Activated T-cell treated with anti-CD3 and anti-CD28 coated beads, Interleukin-2, amount 50 U/mL, for 72 hours (primary cell): ENCODE measurements around the gene SLC7A6OS. TPM values are rescaled to one million over a fixed set of nuclear protein-coding genes. Genes with fewer than 3 reads are reported as not detected.

Experiments used
- ATAC-seq, 2 donors: fragments of 150-1000 bp; cut with Tn5 transposase; replicated peaks in 1 of 2; 2 replicates each; pipeline ENCODE4 v1.10.0; 2021; ENCODE audit warnings: moderate library complexity in 2 of 2, mild to moderate bottlenecking in 1 of 2
- DNase-seq, 2 donors: peaks; one replicate each; pipeline ENCODE4 v3.0.0; 2021 to 2022; ENCODE audit warnings: mixed read lengths in 1 of 2
- H3K27ac Mint-ChIP-seq: one replicate; pipeline ENCODE4 v1.8.0; 2022; ENCODE audit warnings: mild to moderate bottlenecking, moderate library complexity, mixed read lengths
- H3K27me3 Mint-ChIP-seq: one replicate; pipeline ENCODE4 v1.8.0; 2022; ENCODE audit warnings: low read depth, mixed read lengths
- H3K36me3 Mint-ChIP-seq, 2 donors: one replicate each; pipeline ENCODE4 v1.8.0; 2022; ENCODE audit warnings: mixed read lengths in 2 of 2, mild to moderate bottlenecking in 1 of 2; ENCODE audit not compliant: insufficient read depth in 2 of 2
- H3K4me1 Mint-ChIP-seq: one replicate; pipeline ENCODE4 v1.8.0; 2022; ENCODE audit warnings: low read depth, mixed read lengths
- H3K4me3 Mint-ChIP-seq, 2 donors: one replicate each; pipeline ENCODE4 v1.8.0; 2022; ENCODE audit warnings: mild to moderate bottlenecking in 2 of 2, mixed read lengths in 2 of 2, moderate library complexity in 2 of 2
- H3K9me3 Mint-ChIP-seq, 2 donors: one replicate each; pipeline ENCODE4 v1.8.0; 2022; ENCODE audit warnings: mixed read lengths in 2 of 2
- total RNA-seq, 2 donors: library from RNA; stranded (reverse); gene quantifications; one replicate each; pipeline ENCODE4 v1.2.3, GENCODE V29; 2022

SLC7A6OS gene
- total RNA-seq, 2 donors from 2014 or later = 21.9 to 25.8 TPM

- H3K27ac Mint-ChIP-seq = peak overlapping the region; percentile 95
- peaks cover 5 to 42% of the 10 kb centered on the region in 2 donors for H3K36me3 Mint-ChIP-seq
- no peak for ATAC-seq
Observed at GRCh38 chr16:68300734-68301459, 9.8 kb downstream of the SLC7A6OS start.

GRCh38 chr16:68299571-68300453 lies 10.9 kb downstream of the SLC7A6OS start:
- Mint-ChIP-seq H3K36me3 (peaks cover 5 to 45% of the 10 kb centered on the region in 2 donors), H3K27ac (peak overlapping the region; percentile 95), H3K4me1 (peaks cover 10% of the 10 kb centered on the region), H3K9me3 (no peaks in the 10 kb centered on the region), H3K4me3 (no peak overlapping the region), H3K27me3 (no peaks in the 10 kb centered on the region)
- DNase-seq (no peak), ATAC-seq (no peak)

More at GRCh38 chr16:68300734-68301459, 9.8 kb downstream of the SLC7A6OS start:
- Mint-ChIP-seq H3K9me3 (no peaks in the 10 kb centered on the region), H3K4me3 (no peak overlapping the region), H3K4me1 (peaks cover 6% of the 10 kb centered on the region), H3K27me3 (no peaks in the 10 kb centered on the region)
- no peak for DNase-seq

GRCh38 chr16:68298907-68299561 lies 11.7 kb downstream of the SLC7A6OS start:
- Mint-ChIP-seq H3K9me3 (no peaks in the 10 kb centered on the region), H3K36me3 (peaks cover 9 to 48% of the 10 kb centered on the region in 2 donors), H3K4me1 (peaks cover 16% of the 10 kb centered on the region), H3K27ac (peak overlapping the region; percentile 93), H3K27me3 (no peaks in the 10 kb centered on the region), H3K4me3 (no peak overlapping the region)
- DNase-seq = no peak
- no peak for ATAC-seq

GRCh38 chr16:68298312-68298711 lies 12.4 kb downstream of the SLC7A6OS start:
- peak overlapping the region; percentile 48 for H3K27ac Mint-ChIP-seq
- ATAC-seq = no peak
- peaks cover 13 to 45% of the 10 kb centered on the region in 2 donors for H3K36me3 Mint-ChIP-seq

GRCh38 chr16:68297908-68298307 lies 12.8 kb downstream of the SLC7A6OS start:
- Mint-ChIP-seq H3K27me3 (no peaks in the 10 kb centered on the region), H3K36me3 (peaks cover 13 to 44% of the 10 kb centered on the region in 2 donors), H3K9me3 (no peaks in the 10 kb centered on the region), H3K27ac (peak overlapping the region; percentile 67), H3K4me3 (no peak overlapping the region), H3K4me1 (peaks cover 23% of the 10 kb centered on the region)
- DNase-seq (no peak), ATAC-seq (no peak)

More at GRCh38 chr16:68298312-68298711, 12.4 kb downstream of the SLC7A6OS start:
- no peaks in the 10 kb centered on the region for H3K27me3 Mint-ChIP-seq
- DNase-seq = no peak
- no peak overlapping the region for H3K4me3 Mint-ChIP-seq
- no peaks in the 10 kb centered on the region for H3K9me3 Mint-ChIP-seq
- peaks cover 22% of the 10 kb centered on the region for H3K4me1 Mint-ChIP-seq

GRCh38 chr16:68296693-68297092 lies 14.1 kb downstream of the SLC7A6OS start:
- Mint-ChIP-seq H3K4me1 (peaks cover 27% of the 10 kb centered on the region), H3K36me3 (peaks cover 10 to 39% of the 10 kb centered on the region in 2 donors), H3K27ac (peak overlapping the region; percentile 25), H3K4me3 (no peak overlapping the region), H3K27me3 (no peaks in the 10 kb centered on the region), H3K9me3 (no peaks in the 10 kb centered on the region)
- ATAC-seq (no peak), DNase-seq (no peak)

- Mint-ChIP-seq H3K27me3 (no peaks in the 10 kb centered on the region), H3K4me1 (peaks cover 32% of the 10 kb centered on the region), H3K9me3 (no peaks in the 10 kb centered on the region), H3K27ac (no peak overlapping the region), H3K36me3 (peaks cover 10 to 40% of the 10 kb centered on the region in 2 donors), H3K4me3 (no peak overlapping the region)
- no peak for DNase-seq
- no peak for ATAC-seq
Observed at GRCh38 chr16:68296291-68296690, 14.5 kb downstream of the SLC7A6OS start.

- Mint-ChIP-seq H3K27me3 (no peaks in the 10 kb centered on the region), H3K27ac (peak overlapping the region; percentile 94), H3K4me1 (peaks cover 70% of the 10 kb centered on the region), H3K4me3 (no peak overlapping the region), H3K9me3 (no peaks in the 10 kb centered on the region), H3K36me3 (peaks cover 15 to 40% of the 10 kb centered on the region in 2 donors)
- DNase-seq = no peak
- ATAC-seq = no peak
Observed at GRCh38 chr16:68292425-68292824, 18.3 kb downstream of the SLC7A6OS start.

- Mint-ChIP-seq H3K4me1 (peaks cover 82% of the 10 kb centered on the region), H3K4me3 (peak overlapping the region in 1 of 2 donors; percentile 48), H3K36me3 (peaks cover 15 to 45% of the 10 kb centered on the region in 2 donors), H3K27ac (peak overlapping the region; percentile 94), H3K27me3 (no peaks in the 10 kb centered on the region), H3K9me3 (no peaks in the 10 kb centered on the region)
- DNase-seq (no peak), ATAC-seq (no peak)
Observed at GRCh38 chr16:68291227-68291626, 19.5 kb downstream of the SLC7A6OS start.

- Mint-ChIP-seq H3K27ac (peak overlapping the region; percentile 89), H3K27me3 (no peaks in the 10 kb centered on the region), H3K9me3 (no peaks in the 10 kb centered on the region), H3K4me3 (peak overlapping the region; percentile 44 to 51), H3K4me1 (peaks cover 85% of the 10 kb centered on the region), H3K36me3 (peaks cover 17 to 42% of the 10 kb centered on the region in 2 donors)
- no peak for DNase-seq
- no peak for ATAC-seq
Observed at GRCh38 chr16:68290450-68290849, 20.3 kb downstream of the SLC7A6OS start.

GRCh38 chr16:68289621-68290329 lies 21.0 kb downstream of the SLC7A6OS start:
- Mint-ChIP-seq H3K36me3 (peaks cover 18 to 45% of the 10 kb centered on the region in 2 donors), H3K4me3 (peak overlapping the region; percentile 44 to 51)

GRCh38 chr16:68289202-68289601 lies 21.5 kb downstream of the SLC7A6OS start:
- Mint-ChIP-seq H3K9me3 (no peaks in the 10 kb centered on the region), H3K4me1 (peaks cover 93% of the 10 kb centered on the region), H3K27me3 (no peaks in the 10 kb centered on the region), H3K27ac (peak overlapping the region; percentile 89), H3K4me3 (peak overlapping the region; percentile 44 to 51), H3K36me3 (peaks cover 16 to 43% of the 10 kb centered on the region in 2 donors)
- DNase-seq (no peak), ATAC-seq (no peak)

More at GRCh38 chr16:68289621-68290329, 21.0 kb downstream of the SLC7A6OS start:
- DNase-seq = peak; percentile 65 to 72
- H3K9me3 Mint-ChIP-seq = no peaks in the 10 kb centered on the region
- H3K27ac Mint-ChIP-seq = peak overlapping the region; percentile 89
- H3K4me1 Mint-ChIP-seq = peaks cover 91% of the 10 kb centered on the region
- no peaks in the 10 kb centered on the region for H3K27me3 Mint-ChIP-seq
- ATAC-seq = peak; percentile 85 to 87
